NOMO-1 treated with DMSO at 0.1 percent for 48 hours (cell line): ENCODE measurements around the gene GPR68.
"Not testable (repeated sequence)": the region's sequence is repeated elsewhere in the genome, so short reads cannot be mapped to it uniquely, and the experiment has no call there.

Experiments
- DNase-seq: peaks from one replicate; lab custom pipeline; 2025; ENCODE audit not compliant: unreplicated experiment; lab: John Stamatoyannopoulos, UW

GPR68 gene

GRCh38 chr14:91273273-91273884, 28.9 kb upstream of the GPR68 start:
- DNase-seq = no peak

- DNase-seq = no peak
Measured at GRCh38 chr14:91272341-91273272, 28.1 kb upstream of the GPR68 start.

GRCh38 chr14:91271639-91272038, 27.1 kb upstream of the GPR68 start:
- no peak for DNase-seq

DNA sequence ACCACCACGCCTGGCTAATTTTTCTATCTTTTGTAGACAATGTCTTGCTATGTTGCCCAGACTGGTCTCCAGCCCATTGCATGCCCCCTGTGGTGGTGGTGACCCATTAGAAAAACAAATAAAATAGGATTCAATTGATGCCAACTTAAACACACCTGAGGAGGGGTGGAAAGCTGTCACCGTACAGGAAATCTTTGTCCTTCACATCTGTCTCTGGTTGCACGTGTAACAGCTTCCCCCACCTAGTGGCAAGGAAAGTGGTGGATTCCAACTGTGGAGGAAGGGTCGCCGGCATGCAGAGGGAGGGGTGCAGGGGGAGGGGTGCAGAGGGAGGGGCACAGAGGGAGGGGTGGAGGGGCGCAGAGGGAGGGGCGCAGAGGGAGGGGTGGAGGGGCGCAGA, 26.1 kb upstream of the GPR68 start:
- DNase-seq = no peak

DNA sequence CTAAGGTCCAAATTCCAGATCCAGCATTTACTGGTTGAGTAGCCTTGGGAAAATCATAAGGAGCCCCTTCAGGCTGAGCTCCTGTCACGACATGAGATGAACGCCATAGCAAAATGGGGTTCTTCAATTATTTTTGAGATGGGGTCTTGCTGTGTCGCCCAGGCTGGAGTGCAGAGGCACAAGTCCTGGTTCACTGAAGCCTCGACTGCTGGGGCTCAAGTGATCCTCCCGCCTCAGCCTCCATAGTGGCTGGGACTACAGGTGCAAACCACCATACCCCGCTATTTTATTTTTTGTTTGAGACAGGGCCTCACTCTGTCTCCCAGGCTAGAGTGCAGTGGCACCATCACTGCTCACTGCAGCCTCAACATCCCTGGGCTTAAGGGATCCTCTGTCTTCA, 25.7 kb upstream of the GPR68 start:
- no peak for DNase-seq

GRCh38 chr14:91269076-91269991, 24.8 kb upstream of the GPR68 start:
- DNase-seq = no peak

- DNase-seq = no peak
Measured at GRCh38 chr14:91267965-91268437, 23.5 kb upstream of the GPR68 start.

DNA sequence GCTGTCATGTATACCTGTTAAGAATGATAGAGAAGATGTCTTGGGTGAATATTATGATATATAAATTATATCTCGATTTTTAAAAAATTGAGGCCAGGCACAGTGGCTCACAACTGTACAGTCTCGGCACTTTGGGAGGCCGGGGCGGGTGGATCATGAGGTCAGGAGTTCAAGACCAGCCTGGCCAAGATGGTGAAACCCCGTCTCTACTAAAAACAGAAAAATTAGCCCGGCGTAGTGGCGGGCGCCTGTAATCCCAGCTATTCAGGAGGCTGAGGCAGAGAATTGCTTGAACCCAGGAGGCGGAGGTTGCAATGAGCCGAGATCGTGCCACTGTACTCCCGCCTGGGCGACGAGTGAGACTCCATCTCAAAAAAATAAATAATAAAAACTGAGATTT, 21.8 kb upstream of the GPR68 start:
- not testable (repeated sequence) for DNase-seq

GRCh38 chr14:91265404-91265803, 20.9 kb upstream of the GPR68 start:
- no peak for DNase-seq

DNA sequence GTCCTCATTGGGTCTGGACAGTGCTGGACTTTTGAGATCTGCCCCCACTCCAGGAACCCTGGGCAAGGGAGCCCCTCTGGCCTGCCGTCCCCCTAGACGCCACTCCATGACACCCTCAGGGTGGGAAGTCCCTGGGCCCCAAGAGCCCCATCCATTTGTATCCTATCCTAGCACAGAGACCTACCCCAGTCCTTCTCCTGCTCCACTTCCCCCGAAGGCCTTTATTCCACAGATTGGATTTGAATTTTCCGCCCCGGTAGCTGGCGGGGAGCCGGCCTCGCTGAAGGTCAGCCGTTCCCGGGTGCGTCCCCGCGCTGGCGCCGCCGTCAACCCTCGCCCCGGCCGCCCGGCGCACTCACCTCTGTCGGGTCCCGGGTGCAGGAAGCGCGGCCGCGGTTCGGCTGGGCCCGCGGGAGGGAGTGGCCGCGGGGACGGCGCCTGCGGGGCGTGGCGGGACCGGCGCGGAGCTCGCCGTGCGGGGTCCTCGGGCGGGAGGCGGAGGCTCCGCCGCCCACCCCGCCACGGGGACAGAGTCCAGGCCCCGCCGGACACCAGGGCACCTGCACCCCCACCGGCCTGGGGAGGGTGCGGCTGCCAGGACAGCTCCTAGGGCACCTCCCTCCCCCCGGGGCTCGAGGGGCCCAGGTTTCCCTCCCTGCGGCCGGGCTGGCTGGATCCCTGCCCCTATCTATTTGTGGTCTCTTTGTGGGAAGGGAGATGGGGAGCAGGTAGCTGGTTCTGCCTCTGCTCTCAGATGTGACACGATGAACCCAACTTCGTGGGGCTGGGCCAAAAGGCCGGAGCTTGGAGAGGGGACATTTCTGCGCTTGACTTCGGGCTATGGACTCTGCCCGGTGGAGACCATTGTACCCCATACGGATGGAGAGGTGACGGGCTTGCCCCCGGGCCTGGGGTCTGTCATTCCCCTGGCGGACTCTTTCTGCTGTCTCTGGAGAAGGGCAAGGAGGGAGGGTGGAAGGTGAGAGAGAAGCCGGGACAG, 19.9 kb upstream of the GPR68 start:
- DNase-seq = no peak

DNA sequence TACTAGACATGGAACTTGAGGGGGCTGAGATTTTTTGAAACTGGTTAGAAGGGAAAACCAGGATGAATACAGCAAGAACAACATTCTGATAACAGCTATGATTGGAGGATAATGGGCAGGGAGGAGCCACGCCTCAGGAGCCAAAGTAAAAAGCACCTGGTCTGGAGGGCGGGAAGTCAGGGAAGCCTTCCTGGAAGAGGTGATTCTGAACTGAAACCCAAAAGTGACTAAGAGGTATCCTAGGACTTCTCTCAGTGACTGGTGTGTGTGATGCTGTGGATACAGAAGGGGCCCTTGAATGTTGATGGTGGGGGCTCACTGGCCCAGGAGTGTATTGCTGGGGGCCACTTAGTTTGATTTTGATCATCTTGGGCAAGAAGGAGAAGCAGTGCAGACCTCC, 18.8 kb upstream of the GPR68 start:
- DNase-seq = no peak

DNA sequence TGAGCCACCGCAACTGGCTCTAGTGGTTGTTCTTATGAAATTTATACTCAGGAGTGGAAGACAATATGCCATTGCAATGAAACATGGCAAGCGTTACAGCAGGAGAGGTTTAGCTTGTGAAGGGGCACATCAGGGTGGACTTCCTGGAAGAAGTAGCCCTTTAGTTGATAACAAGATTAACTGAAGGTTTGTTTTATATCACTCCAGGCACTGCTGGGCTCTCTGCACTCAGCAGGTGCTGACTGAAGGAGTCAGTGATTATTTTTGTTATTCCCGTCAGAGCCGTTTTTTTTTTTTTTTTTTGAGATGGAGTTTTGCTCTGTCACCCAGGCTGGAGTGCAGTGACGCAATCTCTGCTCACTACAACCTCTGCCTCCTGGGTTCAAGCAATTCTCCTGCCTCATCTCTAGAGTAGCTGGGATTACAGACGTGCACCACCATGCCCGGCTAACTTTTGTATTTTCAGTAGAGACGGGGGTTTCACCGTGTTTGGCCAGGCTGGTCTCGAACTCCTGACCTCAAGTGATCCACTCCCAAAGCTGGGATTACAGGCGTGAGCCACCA, 17.6 kb upstream of the GPR68 start:
- DNase-seq = no peak

GRCh38 chr14:91261115-91261514, 16.6 kb upstream of the GPR68 start:
- no peak for DNase-seq

DNA sequence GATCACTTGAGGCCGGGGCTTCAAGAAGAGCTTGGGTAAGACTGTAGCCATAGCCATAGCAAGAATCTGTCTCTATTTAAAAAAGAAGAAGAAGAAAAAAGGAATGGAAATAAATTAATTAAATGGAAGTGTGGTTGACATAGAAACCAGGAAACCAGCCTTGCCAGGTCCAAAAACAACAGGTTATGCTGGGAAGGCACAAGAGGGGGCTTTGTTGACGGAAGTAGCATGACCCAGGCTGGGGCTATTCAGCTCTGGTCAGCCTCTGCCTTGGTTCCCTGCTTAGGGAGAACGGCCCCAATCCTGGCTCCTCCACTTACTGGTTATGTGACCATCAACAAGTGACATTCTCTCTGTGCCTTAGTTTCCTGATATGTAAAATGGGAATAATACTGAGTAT, 14.4 kb upstream of the GPR68 start:
- no peak for DNase-seq

DNA sequence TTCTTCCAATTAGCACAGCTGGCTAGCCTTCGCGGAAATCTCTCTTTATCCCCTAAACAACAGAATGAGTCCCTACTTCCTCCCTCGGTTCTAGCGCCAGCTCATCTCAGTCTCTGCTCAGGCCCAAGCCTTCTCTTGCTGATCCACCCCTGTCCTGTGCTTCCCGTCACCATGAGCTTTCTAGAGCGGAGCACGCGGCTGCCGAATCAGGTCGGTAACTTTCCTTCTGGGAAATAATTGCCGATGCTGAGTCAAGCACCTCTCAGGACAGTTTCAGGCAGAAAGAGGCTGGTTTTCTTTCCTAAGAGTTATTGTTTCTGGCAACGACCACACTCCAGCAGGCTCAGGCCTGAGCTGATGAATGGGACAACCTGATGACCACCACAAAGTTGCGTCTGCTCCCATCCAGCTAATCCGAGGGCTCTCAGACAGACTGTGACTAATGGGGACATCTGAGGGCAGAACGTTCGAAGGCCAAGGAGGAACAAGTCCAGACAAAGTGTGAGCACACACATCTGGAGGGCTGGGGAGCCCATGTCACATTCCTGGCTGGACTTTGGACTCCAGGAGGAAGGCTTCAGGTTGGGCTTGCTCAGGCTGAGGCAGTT, 13.6 kb upstream of the GPR68 start:
- DNase-seq = peak; percentile 9

- no peak for DNase-seq
Measured at GRCh38 chr14:91257328-91258010, 13.0 kb upstream of the GPR68 start.

DNA sequence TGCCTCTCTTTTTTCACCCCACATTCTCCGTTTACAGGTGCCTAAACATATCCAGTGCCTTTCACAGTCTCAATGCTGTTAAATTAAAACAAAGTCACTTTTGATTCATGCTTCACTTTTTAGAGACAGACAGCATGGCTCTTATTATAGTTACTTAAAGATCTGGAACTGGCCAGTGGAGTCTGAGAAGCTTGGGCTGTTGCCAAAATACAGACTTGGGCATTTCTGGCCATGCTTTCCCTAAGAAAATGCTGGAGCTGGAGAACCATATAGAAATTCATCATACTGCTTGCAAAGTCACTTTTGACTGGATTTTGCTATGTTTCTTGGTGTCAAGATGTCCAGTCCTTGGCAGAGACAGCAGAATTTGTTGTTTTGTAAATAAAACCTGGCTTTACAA, 12.2 kb upstream of the GPR68 start:
- no peak for DNase-seq

DNA sequence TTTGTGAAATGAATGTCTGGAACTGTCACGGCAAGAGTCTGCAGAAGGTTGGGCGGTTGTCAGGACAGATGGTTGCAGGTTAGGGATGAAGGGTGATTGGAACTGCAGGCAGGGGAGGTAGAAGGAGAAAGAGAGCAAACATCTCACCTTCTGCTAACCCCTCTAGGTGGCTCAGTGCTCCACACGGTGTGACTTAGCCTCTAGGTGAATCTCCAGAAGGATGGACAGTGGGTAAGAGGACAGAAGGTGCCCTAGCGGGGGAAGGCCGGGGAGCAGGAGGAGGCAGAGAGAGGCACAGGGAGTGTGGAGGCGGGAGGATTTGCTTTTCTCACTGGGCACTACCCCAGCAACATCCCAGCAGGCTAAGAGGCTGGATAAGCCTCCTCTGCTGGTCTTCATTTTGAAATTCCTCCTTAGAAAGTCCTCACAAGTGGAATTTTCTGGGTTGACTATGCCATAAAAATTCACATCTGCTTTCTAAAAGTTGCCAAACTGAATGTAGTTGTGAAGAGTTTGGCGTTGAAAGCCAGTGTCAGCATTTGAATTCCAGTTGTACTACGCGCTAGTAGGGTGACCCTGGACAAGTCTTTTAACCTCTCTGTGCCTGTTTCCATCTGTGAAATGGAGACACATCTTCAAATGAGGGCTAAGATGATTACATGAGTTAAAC, 10.7 kb upstream of the GPR68 start:
- DNase-seq = no peak
